Loucy (cell line): ENCODE measurements around the gene SLC19A1.
"Not testable (repeated sequence)": the region's sequence is repeated elsewhere in the genome, so short reads cannot be mapped to it uniquely, and the experiment has no call there.

Source experiments
- H2AFZ ChIP-seq: fragments of 200-600 bp; sonication (generic); 2 replicates; pipeline ENCODE4 v1.6.0; 2016; ENCODE audit warnings: antibody characterized with exemption, mild to moderate bottlenecking, low read length, moderate library complexity
- H3F3A ChIP-seq: fragments of 200-600 bp; 2 replicates; pipeline ENCODE4 v1.6.0; 2016; ENCODE audit warnings: antibody characterized with exemption, low read depth, mild to moderate bottlenecking
- H3K27me3 ChIP-seq: fragments of 200-600 bp; sonication (generic); 2 replicates; pipeline ENCODE4 v1.6.1; 2014; ENCODE audit warnings: low read length, mild to moderate bottlenecking; ENCODE audit not compliant: insufficient read depth, poor library complexity, severe bottlenecking
- H3K36me3 ChIP-seq: fragments of 200-600 bp; sonication (generic); 2 replicates; pipeline ENCODE4 v1.6.1; 2016; ENCODE audit warnings: low read length; ENCODE audit not compliant: insufficient read depth
- H3K4me1 ChIP-seq: fragments of 200-600 bp; sonication (generic); 2 replicates; pipeline ENCODE4 v1.5.1; 2014; ENCODE audit warnings: low read length, mild to moderate bottlenecking; ENCODE audit not compliant: insufficient read depth, poor library complexity, severe bottlenecking
- H3K4me2 ChIP-seq: fragments of 200-600 bp; sonication (generic); 2 replicates; pipeline ENCODE4 v1.6.0; 2014; ENCODE audit warnings: antibody characterized with exemption, low read length, low read depth, mild to moderate bottlenecking; ENCODE audit not compliant: poor library complexity, severe bottlenecking
- H3K4me3 ChIP-seq: fragments of 200-600 bp; sonication (generic); 2 replicates; pipeline ENCODE4 v1.5.1; 2014; ENCODE audit warnings: low read length, mild to moderate bottlenecking, mixed read lengths; ENCODE audit not compliant: poor library complexity, severe bottlenecking
- H3K79me2 ChIP-seq: fragments of 200-600 bp; sonication (generic); 2 replicates; pipeline ENCODE4 v1.6.1; 2014; ENCODE audit warnings: low read length; ENCODE audit not compliant: insufficient read depth
- H3K9ac ChIP-seq: fragments of 200-600 bp; sonication (generic); 2 replicates; pipeline ENCODE4 v1.6.0; 2014; ENCODE audit warnings: mild to moderate bottlenecking, low read depth, low read length, moderate library complexity; ENCODE audit not compliant: poor library complexity, severe bottlenecking
- H3K9me2 ChIP-seq: fragments of 200-600 bp; sonication (generic); replicated peaks from 2 replicates; pipeline ENCODE4 v1.6.1; 2016; ENCODE audit warnings: low read depth, low read length, mixed read lengths
- H3K9me3 ChIP-seq: fragments of 200-600 bp; sonication (generic); 2 replicates; pipeline ENCODE4 v1.6.1; 2014; ENCODE audit warnings: mild to moderate bottlenecking, antibody characterized with exemption, low read length, low read depth; ENCODE audit not compliant: insufficient read depth
- H4K20me1 ChIP-seq: fragments of 200-600 bp; sonication (generic); 2 replicates; pipeline ENCODE4 v1.6.0; 2014; ENCODE audit warnings: antibody characterized with exemption, low read length, mild to moderate bottlenecking; ENCODE audit not compliant: insufficient read depth, poor library complexity, severe bottlenecking
- EZH2phosphoT487 ChIP-seq: fragments of 200-600 bp; IDR thresholded peaks from 2 replicates; pipeline ENCODE4 v1.6.1; 2018; ENCODE audit warnings: antibody characterized with exemption, mild to moderate bottlenecking, moderate library complexity, borderline replicate concordance
- TF ChIP-seq, protein P1 (sequence below): fragments of 200-600 bp; sonication (generic); conservative IDR thresholded peaks from 2 replicates; pipeline ENCODE4 v1.5.1; 2014; ENCODE audit warnings: mild to moderate bottlenecking, antibody characterized with exemption, low read length

The SLC19A1 gene

GRCh38 chr21:45533361-45533845 is 8.8 kb downstream of the SLC19A1 start:
- Histone ChIP-seq H3K36me3 (peaks cover 30% of the 10 kb centered on the region; the same call in 1 of the 2 replicates), H3K9ac (no peak overlapping the region), H3K4me2 (peak overlapping the region; percentile 58), H3F3A (no peaks in the 10 kb centered on the region), H3K9me2 (no peaks in the 10 kb centered on the region), H3K27me3 (no peaks in the 10 kb centered on the region), H3K4me3 (no peak overlapping the region), H3K79me2 (peaks cover 35% of the 10 kb centered on the region), H4K20me1 (no peaks in the 10 kb centered on the region), H3K4me1 (peaks cover 10% of the 10 kb centered on the region), H3K9me3 (no peaks in the 10 kb centered on the region), H2AFZ (no peak overlapping the region)
- TF ChIP-seq EZH2phosphoT487, result no peak
- TF ChIP-seq, protein P1, sequence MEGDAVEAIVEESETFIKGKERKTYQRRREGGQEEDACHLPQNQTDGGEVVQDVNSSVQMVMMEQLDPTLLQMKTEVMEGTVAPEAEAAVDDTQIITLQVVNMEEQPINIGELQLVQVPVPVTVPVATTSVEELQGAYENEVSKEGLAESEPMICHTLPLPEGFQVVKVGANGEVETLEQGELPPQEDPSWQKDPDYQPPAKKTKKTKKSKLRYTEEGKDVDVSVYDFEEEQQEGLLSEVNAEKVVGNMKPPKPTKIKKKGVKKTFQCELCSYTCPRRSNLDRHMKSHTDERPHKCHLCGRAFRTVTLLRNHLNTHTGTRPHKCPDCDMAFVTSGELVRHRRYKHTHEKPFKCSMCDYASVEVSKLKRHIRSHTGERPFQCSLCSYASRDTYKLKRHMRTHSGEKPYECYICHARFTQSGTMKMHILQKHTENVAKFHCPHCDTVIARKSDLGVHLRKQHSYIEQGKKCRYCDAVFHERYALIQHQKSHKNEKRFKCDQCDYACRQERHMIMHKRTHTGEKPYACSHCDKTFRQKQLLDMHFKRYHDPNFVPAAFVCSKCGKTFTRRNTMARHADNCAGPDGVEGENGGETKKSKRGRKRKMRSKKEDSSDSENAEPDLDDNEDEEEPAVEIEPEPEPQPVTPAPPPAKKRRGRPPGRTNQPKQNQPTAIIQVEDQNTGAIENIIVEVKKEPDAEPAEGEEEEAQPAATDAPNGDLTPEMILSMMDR, result no peak

DNA sequence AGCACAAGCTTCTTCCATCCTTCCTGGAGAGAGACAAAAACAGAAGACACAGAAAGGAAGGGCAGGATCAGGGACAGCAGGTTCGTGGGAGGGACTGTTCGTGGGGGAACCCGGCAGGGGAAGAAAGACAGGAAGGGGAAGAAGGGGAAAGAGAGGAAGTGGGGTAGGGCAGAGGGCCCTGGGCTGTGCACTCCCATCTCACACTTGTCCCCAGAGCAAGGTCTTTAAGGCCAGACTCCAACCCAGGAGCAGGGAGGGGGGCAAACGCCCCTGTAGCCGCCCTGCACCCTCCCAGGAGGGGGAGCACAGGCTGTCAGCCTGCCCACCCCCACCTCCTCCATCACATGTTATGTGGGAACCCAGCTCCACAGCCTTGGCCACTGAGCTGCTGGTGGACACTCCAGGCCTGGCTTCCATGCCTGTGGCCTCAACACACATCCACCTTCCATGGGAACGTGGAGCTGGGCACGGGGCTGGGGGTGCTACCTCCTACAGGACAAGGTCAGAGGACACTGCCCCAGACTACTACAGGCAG is 9.3 kb downstream of the SLC19A1 start:
- H3K4me3 ChIP-seq, result peak overlapping the region; percentile 8
- H3K9me2 ChIP-seq, result no peaks in the 10 kb centered on the region
- no peaks in the 10 kb centered on the region for H3F3A ChIP-seq
- no peaks in the 10 kb centered on the region for H4K20me1 ChIP-seq
- H3K4me1 ChIP-seq, result peaks cover 10% of the 10 kb centered on the region
- peak overlapping the region; percentile 58 for H3K4me2 ChIP-seq
- H3K36me3 ChIP-seq, result peaks cover 31% of the 10 kb centered on the region; the same call in 1 of the 2 replicates
- peaks cover 30% of the 10 kb centered on the region for H3K79me2 ChIP-seq
- no peaks in the 10 kb centered on the region for H3K27me3 ChIP-seq
- H3K9ac ChIP-seq, result no peak overlapping the region
- no peak overlapping the region for H2AFZ ChIP-seq
- TF ChIP-seq, protein P1, result no peak
- TF ChIP-seq EZH2phosphoT487, result no peak
- H3K9me3 ChIP-seq, result no peaks in the 10 kb centered on the region

GRCh38 chr21:45531393-45532215 is 10.6 kb downstream of the SLC19A1 start:
- Histone ChIP-seq H3K4me2 (no peak overlapping the region), H4K20me1 (no peaks in the 10 kb centered on the region), H2AFZ (no peak overlapping the region), H3F3A (no peaks in the 10 kb centered on the region), H3K36me3 (peaks cover 36% of the 10 kb centered on the region; the same call in 1 of the 2 replicates), H3K4me3 (no peak overlapping the region), H3K9me3 (no peaks in the 10 kb centered on the region), H3K4me1 (peaks cover 10% of the 10 kb centered on the region), H3K9ac (no peak overlapping the region), H3K27me3 (no peaks in the 10 kb centered on the region), H3K9me2 (no peaks in the 10 kb centered on the region), H3K79me2 (peaks cover 29% of the 10 kb centered on the region; the same call in 1 of the 2 replicates)
- TF ChIP-seq EZH2phosphoT487, result no peak
- TF ChIP-seq, protein P1, result no peak

- not testable (repeated sequence) for H3K9ac ChIP-seq, H3K4me1 ChIP-seq, H3K9me3 ChIP-seq, H3K9me2 ChIP-seq, H3F3A ChIP-seq, H2AFZ ChIP-seq, H3K4me3 ChIP-seq, H4K20me1 ChIP-seq, H3K4me2 ChIP-seq, H3K27me3 ChIP-seq
- Histone ChIP-seq H3K36me3 (peaks cover 40% of the 10 kb centered on the region; the same call in 1 of the 2 replicates), H3K79me2 (peaks cover 29% of the 10 kb centered on the region; the same call in 1 of the 2 replicates)
These were observed 11.2 kb downstream of the SLC19A1 start for GRCh38 chr21:45531114-45531392.
